Globus pallidus (tissue), 1 donor: ENCODE data around the gene PKN3.

Experiments used
- DNase-seq: peaks from one replicate; pipeline ENCODE4 v3.0.0-alpha.2; 2015; ENCODE audit warnings: low spot score

Gene PKN3

GRCh38 chr9:128716581-128717254, 14.4 kb downstream of the PKN3 start:
- no peak for DNase-seq

GRCh38 chr9:128718047-128718446, 15.7 kb downstream of the PKN3 start:
- no peak for DNase-seq

- no peak for DNase-seq
These were observed 16.2 kb downstream of the PKN3 start for GRCh38 chr9:128718475-128718874.

- no peak for DNase-seq
These were observed 17.8 kb downstream of the PKN3 start for GRCh38 chr9:128719919-128720605.

- DNase-seq: no peak
These were observed 18.7 kb downstream of the PKN3 start for GRCh38 chr9:128720841-128721486.

- DNase-seq: no peak
These were observed 19.2 kb downstream of the PKN3 start for GRCh38 chr9:128721487-128722010.

- no peak for DNase-seq
These were observed 20.4 kb downstream of the PKN3 start for GRCh38 chr9:128722380-128723351.

- no peak for DNase-seq
These were observed 21.1 kb downstream of the PKN3 start for GRCh38 chr9:128723352-128723865.

GRCh38 chr9:128723866-128724743, 21.8 kb downstream of the PKN3 start, which contains the start of gene ZDHHC12:
TSS of gene ZDHHC12 (minus strand) at chr9:128724127. CDS start at chr9:128724093, 34 bp downstream.
- peak; percentile 85 for DNase-seq

- peak; percentile 19 for DNase-seq
These were observed 22.5 kb downstream of the PKN3 start for GRCh38 chr9:128724744-128725211.

GRCh38 chr9:128727640-128728248, 25.4 kb downstream of the PKN3 start:
- no peak for DNase-seq

- no peak for DNase-seq
These were observed 26.0 kb downstream of the PKN3 start for GRCh38 chr9:128728298-128728697.

- DNase-seq: no peak
These were observed 27.0 kb downstream of the PKN3 start for GRCh38 chr9:128729302-128729701.

- DNase-seq: no peak
These were observed 27.6 kb downstream of the PKN3 start for GRCh38 chr9:128729766-128730517.

- DNase-seq: no peak
These were observed 28.8 kb downstream of the PKN3 start for GRCh38 chr9:128731093-128731492.

- no peak for DNase-seq
These were observed 29.4 kb downstream of the PKN3 start for GRCh38 chr9:128731691-128732090.

GRCh38 chr9:128732576-128732975, 30.3 kb downstream of the PKN3 start:
- no peak for DNase-seq

- DNase-seq: peak; percentile 55
These were observed 31.0 kb downstream of the PKN3 start for GRCh38 chr9:128733256-128733655.

GRCh38 chr9:128735373-128735772, 33.1 kb downstream of the PKN3 start:
- DNase-seq: peak; percentile 35
